HG03095 (cell line): Measurements from ENCODE around the gene FBP1.

Experiments
- ATAC-seq: cut with Tn5 transposase; IDR thresholded peaks from one replicate; pipeline ENCODE4 v1.9.1; 2021; ENCODE audit warnings: moderate library complexity; ENCODE audit not compliant: unreplicated experiment

The FBP1 gene

DNA sequence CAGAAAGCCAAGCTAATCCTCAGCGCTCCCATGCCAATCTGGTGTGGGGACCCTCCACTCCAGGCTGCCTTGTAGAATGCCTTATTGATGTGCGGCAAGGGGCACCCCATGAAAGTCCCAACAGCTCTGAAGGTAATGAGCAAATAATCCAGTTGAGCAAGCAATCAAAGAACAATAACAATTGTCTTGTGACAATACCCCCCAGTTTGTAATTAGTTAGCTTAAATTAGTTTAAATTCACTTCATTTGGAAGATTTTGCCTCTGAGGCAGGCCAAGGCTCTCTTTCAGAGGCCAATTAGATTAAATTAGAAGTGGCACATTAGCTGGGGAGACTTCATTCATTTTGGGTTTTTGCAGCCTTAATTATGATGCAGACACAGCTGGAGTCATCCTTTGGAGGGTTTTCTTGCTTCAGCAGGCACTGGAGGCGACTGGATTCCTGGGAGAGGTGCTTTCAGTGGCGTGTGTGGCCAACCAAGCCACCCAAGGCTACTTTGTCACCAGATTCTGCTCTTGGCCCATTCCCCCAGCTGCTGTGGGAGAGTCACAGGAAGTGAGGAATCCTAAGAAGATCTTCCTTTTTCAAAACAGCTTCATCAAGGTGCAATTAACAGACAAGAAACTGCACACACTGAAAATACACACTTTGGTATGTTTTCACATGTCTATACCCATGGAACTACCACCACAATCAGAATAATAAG is 17.9 kb upstream of the FBP1 start:
- ATAC-seq, result no peak

DNA sequence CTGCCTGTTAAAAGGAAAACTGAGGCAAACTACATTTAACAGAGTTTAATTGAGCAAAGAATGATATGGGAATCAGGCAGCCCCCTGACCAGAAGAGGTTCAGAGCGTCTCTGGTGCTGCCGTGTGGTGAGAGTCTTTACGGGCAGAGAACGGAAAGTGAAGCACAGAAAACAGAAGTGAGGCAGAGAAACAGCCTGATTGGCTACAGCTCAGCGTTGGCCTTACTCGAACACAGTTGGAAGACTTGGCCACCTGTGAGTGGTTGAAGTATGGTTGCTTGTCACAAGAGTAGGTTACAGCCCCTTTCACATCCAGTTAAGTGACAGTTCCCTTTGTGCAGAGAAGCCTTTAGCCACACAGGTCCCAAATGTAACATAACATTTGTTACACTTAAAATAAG is 16.9 kb upstream of the FBP1 start:
- peak; percentile 99 for ATAC-seq

DNA sequence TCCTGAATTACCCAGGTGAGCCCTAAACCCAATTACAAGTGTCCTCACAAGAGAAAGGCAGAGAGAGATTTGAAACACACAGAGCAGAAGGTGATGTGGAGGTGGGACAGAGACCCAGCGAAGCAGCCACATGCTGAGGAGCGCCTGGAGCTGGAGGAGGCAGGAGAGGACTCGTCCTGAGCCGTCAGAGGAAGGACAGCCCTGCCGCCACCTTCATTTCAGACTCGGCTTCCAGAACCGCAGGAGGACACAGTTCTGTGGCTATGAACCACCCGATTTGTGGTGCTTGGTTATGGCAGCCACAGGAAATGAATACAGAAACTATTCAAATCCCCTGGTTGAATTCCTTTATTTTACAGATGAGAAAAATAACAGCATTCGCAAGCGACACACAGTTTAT is 16.4 kb upstream of the FBP1 start:
- peak; percentile 24 for ATAC-seq

DNA sequence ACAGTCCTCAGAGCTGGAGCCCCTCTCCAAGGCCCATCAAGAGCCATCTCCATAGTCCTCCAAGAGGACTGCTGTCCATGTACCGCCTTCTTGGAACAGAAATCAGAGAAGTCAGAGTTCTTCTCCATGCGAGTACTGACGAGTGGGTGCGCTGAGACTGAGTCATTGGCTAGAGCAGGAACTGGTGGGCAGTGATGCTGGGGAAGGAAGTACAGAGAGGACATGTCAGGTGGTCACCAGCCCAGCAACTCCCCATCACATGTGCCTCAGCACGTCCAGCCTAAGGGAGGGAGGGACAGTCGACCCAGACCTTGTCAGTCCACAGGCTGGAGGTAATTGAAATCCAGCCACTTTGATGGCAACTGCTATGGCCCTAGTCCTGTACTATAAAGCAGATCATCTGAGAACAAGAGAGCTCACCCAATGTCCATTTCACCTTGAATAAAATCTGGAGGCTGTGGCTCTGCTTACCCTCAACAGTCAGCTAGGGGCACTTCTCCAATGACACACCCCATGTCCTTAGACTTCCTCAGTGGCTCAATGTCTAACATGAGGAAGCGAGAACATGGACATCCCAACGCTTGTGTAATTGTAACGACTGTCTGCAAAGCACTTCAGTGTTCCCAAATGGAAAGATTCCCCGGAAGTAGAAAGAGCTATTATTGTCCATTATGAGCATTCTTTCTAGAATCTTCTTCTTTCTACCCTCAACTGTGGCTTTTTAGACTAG is 15.0 kb upstream of the FBP1 start:
- ATAC-seq, result no peak

DNA sequence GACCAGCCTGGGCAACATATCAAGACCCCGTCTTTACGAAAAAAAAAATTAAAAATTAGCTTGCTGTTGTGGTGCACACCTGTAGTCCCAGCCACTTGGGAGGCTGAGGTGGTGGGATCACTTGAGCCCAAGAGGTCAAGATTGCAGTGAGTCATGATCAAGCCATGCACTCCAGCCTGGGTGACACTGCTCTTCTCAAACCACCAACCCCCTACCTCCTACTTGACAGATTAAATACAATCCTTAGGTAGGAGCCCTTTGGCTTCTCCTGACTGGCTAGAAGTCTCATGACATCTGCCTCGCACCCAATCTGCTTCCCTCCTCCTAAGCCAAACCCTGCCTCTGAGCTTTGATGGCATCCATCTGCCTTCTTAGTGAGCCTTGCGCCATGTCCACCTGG is 11.6 kb upstream of the FBP1 start:
- no peak for ATAC-seq

DNA sequence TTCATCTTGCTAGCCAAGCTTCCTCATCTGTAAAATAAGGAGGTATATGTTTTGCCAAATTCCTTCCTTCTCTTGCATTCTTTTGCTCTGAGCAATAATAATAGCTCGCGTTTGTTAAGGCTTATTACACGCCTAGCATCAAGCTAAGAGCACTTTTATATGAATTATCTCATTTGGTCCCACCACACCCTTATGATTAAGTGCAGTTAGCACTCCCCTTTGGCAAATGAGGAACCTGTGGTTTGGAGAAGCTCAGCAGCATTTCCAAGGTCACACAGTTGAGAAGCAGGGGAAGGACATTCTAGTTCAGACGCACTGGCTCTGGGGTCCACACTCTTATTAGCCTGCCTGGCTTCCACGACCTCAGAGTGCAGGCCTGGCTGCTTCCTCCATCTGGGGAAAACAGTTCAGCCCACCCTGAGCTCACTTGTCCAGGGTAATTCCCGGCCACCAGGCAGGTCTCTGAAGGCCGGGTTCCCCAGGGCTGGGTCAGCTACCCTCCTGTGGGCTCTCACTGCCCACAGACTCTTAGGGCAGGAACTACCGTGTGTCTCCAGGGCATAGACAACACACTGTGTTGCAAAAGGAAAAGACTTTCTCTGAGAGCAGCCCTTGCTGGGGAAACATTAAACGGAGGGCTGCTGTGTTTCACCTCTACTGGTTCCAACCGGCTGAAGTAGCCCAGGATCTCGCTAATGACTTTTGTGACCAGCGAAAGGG is 9.9 kb upstream of the FBP1 start:
- no peak for ATAC-seq

DNA sequence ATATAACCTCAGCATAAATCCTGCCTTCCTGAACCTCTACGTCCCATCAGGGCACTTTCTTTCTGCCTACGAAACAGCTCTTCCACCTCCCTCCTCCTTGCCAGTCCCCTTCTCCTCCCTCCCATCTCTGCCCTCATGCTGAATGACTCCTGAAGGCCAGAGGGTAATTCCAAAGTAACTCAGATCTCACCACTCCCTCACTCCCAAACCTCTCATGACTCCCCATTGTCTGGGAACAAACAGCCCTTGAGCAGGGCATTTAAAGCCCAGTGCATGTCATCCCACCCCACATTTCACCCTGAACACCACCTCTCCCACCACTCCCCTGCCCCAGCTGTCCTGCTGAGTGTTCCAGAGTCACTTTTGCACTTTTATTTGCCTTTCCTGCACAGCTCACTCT is 8.9 kb upstream of the FBP1 start:
- ATAC-seq, result no peak

DNA sequence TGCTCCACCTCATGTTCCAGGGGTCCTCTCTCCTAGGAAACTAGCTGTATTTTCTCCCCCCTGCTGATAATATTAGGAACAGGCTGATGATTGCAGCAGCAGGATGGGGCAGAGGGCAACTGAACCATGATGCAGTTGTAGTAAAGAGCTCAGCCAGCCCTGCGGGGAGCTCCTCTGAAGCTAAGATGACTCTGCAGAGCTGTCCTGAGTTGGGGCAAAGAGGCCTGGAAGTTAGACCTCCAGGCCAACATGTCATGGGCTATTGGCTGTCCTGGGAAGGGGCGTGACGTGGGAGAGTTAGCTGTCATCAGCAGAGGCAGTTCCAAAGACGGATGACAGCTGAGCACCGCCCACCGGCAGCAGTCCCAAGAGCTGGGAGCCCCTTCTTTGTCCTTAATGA is 6.6 kb upstream of the FBP1 start:
- no peak for ATAC-seq

DNA sequence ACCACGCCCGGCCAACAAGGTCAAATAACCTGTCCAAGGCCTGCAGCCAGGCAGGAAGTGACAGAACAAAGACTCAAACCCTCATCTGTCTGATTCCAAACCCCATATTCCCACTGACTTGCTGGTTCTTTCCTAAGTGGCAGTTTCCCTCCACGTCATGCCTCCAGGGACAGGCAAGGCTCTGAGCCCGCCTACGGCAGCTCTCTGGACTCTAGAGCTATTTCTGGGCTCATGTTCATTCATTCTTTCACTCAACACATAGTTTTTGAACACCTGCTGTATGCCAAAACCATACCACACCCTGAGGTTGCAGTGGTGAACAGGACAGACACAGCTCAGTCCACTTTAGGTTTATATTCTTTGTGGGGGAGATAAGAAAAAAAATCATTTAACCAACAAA is 5.2 kb upstream of the FBP1 start:
- ATAC-seq, result no peak

DNA sequence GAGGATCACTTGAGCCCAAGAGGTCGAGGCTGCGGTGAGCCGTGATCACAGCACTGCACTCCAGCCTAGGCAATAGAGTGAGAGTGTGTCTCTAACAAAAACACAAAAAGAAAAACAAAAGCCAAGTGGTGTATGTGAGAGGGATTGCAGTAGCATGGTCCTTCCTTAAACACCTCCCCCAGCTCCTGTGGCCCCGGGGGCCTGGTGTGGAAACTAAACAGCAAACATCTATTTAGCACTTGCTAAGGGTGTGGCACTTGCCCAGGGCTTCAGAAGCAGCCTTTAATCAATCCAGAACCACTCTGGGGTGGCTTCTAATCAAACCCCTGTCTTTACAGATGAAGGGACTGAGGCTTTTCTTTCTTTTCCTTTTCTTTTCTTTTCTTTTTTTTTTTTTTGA is 4.4 kb upstream of the FBP1 start:
- no peak for ATAC-seq

DNA sequence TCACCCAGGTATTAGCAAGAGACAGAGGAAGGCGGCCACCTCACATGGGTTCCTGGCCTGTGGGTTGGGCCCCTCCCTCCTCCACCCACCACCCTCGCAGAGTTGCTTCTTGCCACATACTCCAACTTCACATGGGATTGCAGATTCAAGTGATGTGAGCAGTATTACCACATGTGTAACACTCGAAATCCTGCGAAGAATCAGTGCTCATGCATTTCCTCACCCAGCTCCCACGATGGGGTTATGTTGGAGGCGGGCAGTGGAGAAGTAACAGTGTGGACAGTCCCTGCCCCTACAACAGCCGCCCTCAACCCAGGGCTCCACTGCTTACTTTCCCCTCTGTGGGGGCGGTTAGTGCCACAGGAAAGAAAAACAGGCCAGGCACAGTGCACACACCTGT is 3.9 kb upstream of the FBP1 start:
- no peak for ATAC-seq

DNA sequence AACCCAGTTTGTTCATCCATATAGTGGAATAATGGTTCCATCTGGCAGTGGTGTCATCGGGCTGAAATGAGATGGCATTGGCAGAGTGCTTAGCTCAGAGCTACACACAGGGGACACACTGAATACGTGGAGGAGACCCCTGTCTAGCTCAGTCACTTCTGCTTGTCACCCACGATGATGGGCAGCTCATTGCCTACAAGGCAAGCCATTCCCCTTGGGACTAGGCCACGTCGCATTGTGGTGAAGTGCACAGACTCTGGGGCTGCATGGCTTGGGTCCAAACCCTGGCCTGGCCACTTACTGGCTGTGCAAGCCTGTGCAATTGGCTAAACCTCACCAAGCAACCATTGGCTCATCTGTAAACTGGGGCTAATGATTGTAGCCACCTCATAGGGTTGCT is 3.2 kb upstream of the FBP1 start:
- ATAC-seq, result no peak

DNA sequence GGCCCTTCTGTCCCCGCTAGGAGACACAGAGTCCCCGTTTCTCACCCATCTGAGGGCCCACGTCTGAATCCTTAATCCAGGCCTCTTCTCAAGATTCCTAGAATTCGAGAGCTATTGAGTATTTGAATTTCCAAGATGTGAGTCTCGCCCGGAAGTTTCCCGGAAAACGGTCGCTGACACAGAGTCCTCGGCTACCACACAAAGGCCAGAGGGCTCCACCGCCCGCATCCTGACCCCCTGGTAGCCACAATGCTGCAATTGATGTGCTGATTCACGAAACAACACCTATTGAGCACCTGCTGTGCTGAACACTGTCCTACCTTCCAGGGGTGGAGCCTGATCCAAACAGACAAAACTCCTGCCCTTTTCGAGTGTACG is 670 bp upstream of the FBP1 start:
- no peak for ATAC-seq

DNA sequence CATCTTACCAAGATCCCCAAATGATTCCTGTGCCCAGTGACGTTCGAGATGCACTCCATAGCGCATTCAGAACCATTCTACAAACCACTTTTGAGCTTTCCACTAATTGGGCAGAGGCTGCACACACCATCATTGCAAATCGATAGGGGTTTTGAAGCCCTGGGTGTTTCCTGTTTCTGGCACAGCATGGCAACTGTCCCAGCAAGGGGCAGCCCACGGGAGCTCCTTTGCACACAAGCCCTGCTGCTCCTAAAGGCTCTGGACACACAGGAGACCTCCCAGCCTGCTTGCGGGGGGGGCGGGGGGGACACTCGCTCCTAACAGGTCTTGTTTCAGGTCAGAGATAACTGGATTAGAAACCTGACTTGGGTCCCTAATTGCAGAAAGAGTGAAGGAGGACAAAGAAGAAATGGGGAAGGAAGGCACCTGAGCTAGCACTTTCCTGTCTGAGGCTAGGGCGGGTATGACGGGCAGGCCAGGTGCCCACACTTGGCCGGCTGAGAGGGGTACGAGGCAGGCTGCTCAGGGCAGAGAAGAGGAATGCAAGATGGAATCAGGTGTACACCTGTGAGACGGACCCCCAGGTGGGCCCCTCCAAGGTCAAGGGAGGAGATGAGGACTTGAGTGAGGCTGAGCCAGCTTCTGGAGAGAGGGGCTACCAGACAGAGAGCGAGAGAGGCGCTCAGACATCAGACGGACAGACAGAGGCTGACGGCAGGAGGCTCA is 820 bp downstream of the FBP1 start:
- ATAC-seq, result no peak

DNA sequence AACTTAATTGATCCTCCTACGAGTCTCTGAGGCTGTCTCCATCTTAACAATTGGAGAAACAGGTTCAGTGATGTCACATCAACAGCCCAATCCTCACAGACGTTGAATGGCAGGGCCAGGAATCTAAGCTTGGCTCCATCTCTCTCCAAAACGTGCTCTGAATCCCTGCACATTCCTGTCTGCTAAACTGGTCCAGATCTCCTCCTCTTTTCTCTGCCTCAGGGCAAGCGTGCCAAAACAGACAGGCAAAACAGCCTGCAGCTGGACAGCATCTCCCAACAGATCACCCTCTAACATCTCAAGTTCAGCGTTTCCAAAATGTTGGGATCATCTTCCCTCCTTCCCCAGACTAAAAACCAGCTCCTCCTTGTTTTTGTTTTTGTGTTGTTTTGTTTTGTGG is 6.6 kb downstream of the FBP1 start:
- ATAC-seq, result no peak

DNA sequence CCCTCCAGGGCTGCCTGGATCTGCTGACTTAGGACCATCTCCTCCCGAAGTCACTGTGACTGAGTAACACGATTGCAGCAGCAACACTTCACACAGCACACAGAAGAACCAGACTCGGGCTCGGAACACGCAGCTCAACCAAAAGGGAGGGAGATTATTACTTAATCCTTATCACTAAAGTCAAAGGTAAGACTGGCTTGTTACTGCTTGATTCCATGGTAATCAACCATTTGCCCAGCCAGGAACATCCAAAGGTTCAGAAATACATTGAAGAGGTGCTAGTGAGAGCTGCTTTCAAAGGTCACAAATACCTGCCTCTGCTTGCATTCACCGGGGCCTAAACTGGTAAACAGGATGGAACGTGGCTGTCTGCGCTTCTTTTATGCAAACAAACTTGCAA is 7.7 kb downstream of the FBP1 start:
- no peak for ATAC-seq

DNA sequence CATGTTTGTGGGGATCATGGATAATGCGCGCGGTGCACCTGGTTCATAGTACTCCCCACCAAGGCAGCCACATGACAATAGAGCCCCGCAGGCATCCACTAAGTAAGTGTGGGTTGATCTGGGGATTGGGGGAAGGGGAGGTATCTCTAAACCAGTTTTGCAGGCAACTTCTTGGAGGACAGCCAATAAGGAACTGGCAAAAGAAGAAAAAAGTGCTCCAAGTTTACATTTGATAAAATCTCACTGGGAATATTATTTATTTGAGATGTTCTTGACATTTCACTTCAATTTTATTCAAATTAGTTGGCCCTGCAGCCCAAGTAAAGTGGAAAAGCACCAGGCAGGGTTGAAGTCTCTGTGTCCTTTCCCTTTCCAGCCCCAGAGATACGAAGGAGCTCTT is 8.5 kb downstream of the FBP1 start:
- no peak for ATAC-seq

DNA sequence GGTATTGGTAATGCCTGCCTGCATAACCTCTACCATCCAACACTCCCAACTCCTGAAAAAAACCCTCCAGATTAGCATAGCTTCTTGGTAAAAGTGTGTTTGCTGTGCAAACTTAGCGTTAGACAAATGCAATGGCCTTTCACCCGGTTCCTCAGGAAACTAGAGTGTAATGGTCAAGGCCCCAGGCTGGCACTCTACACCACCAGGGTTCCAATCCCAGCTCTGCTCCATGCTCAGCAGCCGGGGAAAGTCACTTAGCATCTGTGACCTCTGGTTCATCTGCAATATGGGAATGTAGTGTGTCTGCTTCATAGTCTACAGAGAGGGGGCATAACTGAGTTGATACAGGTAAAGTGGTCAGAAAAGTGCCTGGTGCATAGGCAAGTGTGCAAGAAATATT is 9.0 kb downstream of the FBP1 start:
- ATAC-seq, result no peak

DNA sequence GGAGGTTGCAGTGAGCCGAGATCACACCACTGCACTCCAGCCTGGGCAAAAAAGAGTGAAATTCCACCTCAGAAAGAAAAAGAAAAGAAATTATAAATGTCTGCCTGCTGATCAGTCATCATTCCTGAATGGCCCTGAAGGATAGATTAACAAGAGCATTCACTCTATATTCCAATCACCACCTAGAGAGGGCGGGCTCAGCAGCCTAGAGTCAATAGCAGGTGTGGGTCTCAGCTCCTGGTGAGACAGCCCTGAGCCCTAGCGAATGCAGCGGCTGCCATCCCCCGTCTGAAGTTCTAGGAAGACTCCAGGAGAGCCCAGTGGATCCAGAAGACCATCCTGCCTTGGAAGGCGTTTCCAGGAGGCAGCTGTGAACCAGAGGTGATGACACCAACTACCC is 12.0 kb downstream of the FBP1 start:
- ATAC-seq, result no peak

DNA sequence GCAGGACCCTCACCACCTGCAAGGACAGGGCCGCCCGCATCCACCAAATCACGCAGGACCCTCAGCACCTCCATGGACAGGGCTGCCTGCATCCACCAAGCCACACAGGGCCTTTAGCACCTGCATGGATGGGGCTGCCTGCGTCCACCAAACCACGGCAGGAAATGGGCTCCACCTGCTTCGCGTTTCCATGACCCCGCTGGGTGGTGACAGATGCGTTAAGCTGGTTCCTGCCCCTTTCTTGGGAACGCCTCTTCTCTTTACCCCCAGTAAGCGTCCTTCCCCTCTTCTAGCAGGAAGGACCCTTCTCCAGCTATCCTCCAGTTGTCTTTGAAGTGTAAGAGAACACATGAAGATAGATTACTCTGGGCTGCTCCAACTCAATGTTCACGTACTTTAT is 13.5 kb downstream of the FBP1 start:
- no peak for ATAC-seq

DNA sequence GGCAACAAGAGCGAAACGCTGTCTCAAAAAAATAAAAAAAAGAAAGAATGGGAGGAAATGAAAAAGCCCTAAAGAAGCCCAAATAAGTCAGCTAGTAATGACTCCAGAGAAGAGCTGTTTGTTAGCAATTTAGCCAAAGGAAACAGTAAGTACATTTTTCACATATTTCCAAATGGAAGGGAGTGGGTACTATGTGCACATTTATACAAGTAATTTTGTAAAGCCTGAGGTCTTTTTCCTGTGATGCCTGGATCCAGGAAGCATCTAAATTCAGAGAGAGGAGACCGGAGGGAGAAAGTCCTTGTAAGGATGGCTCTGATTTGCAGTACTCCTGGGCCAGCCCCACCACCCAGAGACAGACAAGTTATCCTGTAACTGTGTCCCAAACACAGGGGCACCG is 14.7 kb downstream of the FBP1 start:
- no peak for ATAC-seq

DNA sequence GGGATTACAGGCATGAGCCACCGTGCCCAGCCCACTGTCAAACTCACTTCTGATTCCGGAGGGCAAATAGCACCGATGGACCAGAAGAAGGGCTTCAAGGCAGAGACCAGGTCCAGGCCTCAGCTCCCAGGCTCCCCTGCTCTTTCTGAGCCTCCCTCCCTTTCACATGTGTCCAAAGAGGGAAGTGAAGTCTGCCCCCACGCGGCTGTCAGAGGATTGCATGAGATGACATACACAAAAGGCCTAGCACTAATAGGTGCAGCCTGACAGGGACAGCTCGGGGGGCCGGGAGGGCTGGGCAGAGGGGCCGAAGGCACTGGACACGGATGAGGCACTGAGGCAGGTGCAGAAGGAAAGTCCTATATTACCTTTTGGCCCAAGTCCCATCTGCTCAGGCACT is 16.1 kb downstream of the FBP1 start:
- ATAC-seq, result no peak
